OCI-LY1 (cell line): ENCODE results near the gene MYCT1.

Experiments
- H2AFZ ChIP-seq: fragments of 200-600 bp; sonication (generic), shearing (Covaris generic); 2 replicates; pipeline ENCODE4 v1.6.0; 2014; ENCODE audit warnings: antibody characterized with exemption, mild to moderate bottlenecking, low read length
- H3F3A ChIP-seq: fragments of 200-600 bp; sonication (generic), shearing (Covaris generic); 2 replicates; pipeline ENCODE4 v1.6.0; 2014; ENCODE audit warnings: mild to moderate bottlenecking, antibody characterized with exemption, low read length, moderate library complexity; ENCODE audit not compliant: insufficient read depth
- H3K27ac ChIP-seq: fragments of 200-600 bp; sonication (generic); 2 replicates; pipeline ENCODE4 v1.5.1; 2014; ENCODE audit warnings: low read length, mixed run types, mild to moderate bottlenecking, low read depth; ENCODE audit not compliant: poor library complexity, severe bottlenecking
- H3K27me3 ChIP-seq: fragments of 200-600 bp; sonication (generic); 2 replicates; pipeline ENCODE4 v1.6.0; 2014; ENCODE audit warnings: antibody characterized with exemption, mild to moderate bottlenecking, low read length, moderate library complexity; ENCODE audit not compliant: insufficient read depth
- H3K36me3 ChIP-seq: fragments of 200-600 bp; sonication (generic); 2 replicates; pipeline ENCODE4 v1.6.1; 2014; ENCODE audit warnings: mild to moderate bottlenecking, antibody characterized with exemption, low read length, moderate library complexity, mixed read lengths; ENCODE audit not compliant: insufficient read depth
- H3K4me1 ChIP-seq: fragments of 200-600 bp; sonication (generic); 2 replicates; pipeline ENCODE4 v1.5.1; 2014; ENCODE audit warnings: mild to moderate bottlenecking, low read length, moderate library complexity; ENCODE audit not compliant: insufficient read depth, severe bottlenecking
- H3K4me2 ChIP-seq: fragments of 200-600 bp; sonication (generic), shearing (Covaris generic); 2 replicates; pipeline ENCODE4 v1.6.1; 2014; ENCODE audit warnings: low read length
- H3K4me3 ChIP-seq: fragments of 200-600 bp; sonication (generic); 2 replicates; pipeline ENCODE4 v1.5.1; 2014; ENCODE audit warnings: low read length, low read depth, mild to moderate bottlenecking, mixed read lengths; ENCODE audit not compliant: poor library complexity, severe bottlenecking
- H3K79me2 ChIP-seq: fragments of 200-600 bp; shearing (Covaris generic); 2 replicates; pipeline ENCODE4 v1.6.1; 2016; ENCODE audit warnings: mixed run types, low read length, mixed read lengths; ENCODE audit not compliant: insufficient read depth
- H3K9ac ChIP-seq: fragments of 200-600 bp; sonication (generic), shearing (Covaris generic); 2 replicates; pipeline ENCODE4 v1.6.1; 2014; ENCODE audit warnings: mild to moderate bottlenecking, low read length, mixed read lengths
- H3K9me2 ChIP-seq: fragments of 200-600 bp; sonication (generic), shearing (Covaris generic); 2 replicates; pipeline ENCODE4 v1.6.1; 2014; ENCODE audit warnings: low read depth, mild to moderate bottlenecking, low read length, mixed read lengths
- H3K9me3 ChIP-seq: fragments of 200-600 bp; shearing (Covaris generic); 2 replicates; pipeline ENCODE4 v1.6.1; 2014; ENCODE audit warnings: low read length, mixed read lengths
- H4K20me1 ChIP-seq: fragments of 200-600 bp; sonication (generic), shearing (Covaris generic); 2 replicates; pipeline ENCODE4 v1.6.0; 2016; ENCODE audit warnings: mild to moderate bottlenecking, low read length; ENCODE audit not compliant: insufficient read depth
- EZH2 ChIP-seq: fragments of 200-600 bp; sonication (generic), shearing (Covaris generic); IDR thresholded peaks from 2 replicates; pipeline ENCODE4 v1.8.0; 2017; ENCODE audit warnings: borderline replicate concordance, mixed run types, mild to moderate bottlenecking, antibody characterized with exemption, low read length, moderate library complexity, mixed read lengths
- TF ChIP-seq, protein P1 (sequence below): fragments of 200-600 bp; sonication (generic), shearing (Covaris generic); IDR thresholded peaks from 2 replicates; pipeline ENCODE4 v1.5.1; 2017; ENCODE audit warnings: mild to moderate bottlenecking, antibody characterized with exemption, low read length, moderate library complexity, mixed read lengths

Gene MYCT1

DNA sequence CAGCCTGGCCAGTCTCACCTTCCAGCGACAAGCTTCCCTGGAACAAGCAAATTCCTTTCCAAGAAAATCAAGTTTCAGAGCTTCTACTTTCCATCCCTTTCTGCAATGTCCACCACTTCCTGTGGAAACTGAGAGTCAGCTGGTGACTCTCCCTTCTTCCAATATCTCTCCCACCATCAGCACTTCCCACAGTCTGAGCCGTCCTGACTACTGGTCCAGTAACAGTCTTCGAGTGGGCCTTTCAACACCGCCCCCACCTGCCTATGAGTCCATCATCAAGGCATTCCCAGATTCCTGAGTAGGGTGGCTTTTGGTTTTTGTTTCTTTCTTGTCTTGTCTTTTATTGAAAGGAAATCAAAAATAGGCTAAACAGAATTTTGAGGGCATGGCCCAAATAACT lies 24.3 kb downstream of the MYCT1 start:
- H3K9me3 ChIP-seq, result no peaks in the 10 kb centered on the region
- no peaks in the 10 kb centered on the region for H3K27me3 ChIP-seq
- H3K36me3 ChIP-seq, result no peaks in the 10 kb centered on the region
- H4K20me1 ChIP-seq, result no peaks in the 10 kb centered on the region
- no peak overlapping the region for H2AFZ ChIP-seq
- H3F3A ChIP-seq, result no peaks in the 10 kb centered on the region
- H3K9me2 ChIP-seq, result no peaks in the 10 kb centered on the region
- no peak for TF ChIP-seq EZH2
- TF ChIP-seq, protein P1, sequence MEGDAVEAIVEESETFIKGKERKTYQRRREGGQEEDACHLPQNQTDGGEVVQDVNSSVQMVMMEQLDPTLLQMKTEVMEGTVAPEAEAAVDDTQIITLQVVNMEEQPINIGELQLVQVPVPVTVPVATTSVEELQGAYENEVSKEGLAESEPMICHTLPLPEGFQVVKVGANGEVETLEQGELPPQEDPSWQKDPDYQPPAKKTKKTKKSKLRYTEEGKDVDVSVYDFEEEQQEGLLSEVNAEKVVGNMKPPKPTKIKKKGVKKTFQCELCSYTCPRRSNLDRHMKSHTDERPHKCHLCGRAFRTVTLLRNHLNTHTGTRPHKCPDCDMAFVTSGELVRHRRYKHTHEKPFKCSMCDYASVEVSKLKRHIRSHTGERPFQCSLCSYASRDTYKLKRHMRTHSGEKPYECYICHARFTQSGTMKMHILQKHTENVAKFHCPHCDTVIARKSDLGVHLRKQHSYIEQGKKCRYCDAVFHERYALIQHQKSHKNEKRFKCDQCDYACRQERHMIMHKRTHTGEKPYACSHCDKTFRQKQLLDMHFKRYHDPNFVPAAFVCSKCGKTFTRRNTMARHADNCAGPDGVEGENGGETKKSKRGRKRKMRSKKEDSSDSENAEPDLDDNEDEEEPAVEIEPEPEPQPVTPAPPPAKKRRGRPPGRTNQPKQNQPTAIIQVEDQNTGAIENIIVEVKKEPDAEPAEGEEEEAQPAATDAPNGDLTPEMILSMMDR, result no peak
- no peak overlapping the region for H3K9ac ChIP-seq
- H3K4me3 ChIP-seq, result no peak overlapping the region
- no peaks in the 10 kb centered on the region for H3K4me1 ChIP-seq
- no peaks in the 10 kb centered on the region for H3K79me2 ChIP-seq
- no peak overlapping the region for H3K4me2 ChIP-seq
- H3K27ac ChIP-seq, result no peak overlapping the region

DNA sequence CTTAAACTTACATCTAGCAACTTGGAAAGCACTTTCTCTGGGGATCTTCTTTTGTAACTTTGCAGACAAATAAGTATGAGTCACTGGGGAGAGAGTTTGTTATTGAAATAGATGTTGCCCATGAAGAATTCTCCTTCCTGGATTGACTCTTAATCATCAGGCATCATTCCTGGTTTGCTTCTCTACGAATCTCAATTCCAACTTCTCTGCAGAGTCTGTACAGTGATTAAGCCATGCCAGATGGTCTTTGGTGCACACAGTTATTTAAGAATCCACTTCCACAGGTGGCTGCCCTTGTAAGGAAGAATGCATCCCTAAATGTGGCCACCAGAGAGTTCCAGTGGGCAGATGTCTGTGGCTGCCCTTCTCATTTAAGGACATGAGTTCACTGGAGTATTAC lies 25.7 kb downstream of the MYCT1 start:
- H2AFZ ChIP-seq, result no peak overlapping the region
- H3K9ac ChIP-seq, result no peak overlapping the region
- H3K27ac ChIP-seq, result no peak overlapping the region
- no peaks in the 10 kb centered on the region for H3K36me3 ChIP-seq
- no peaks in the 10 kb centered on the region for H3K4me1 ChIP-seq
- no peak overlapping the region for H3K4me2 ChIP-seq
- TF ChIP-seq, protein P1, result no peak
- TF ChIP-seq EZH2, result no peak
- H3K4me3 ChIP-seq, result no peak overlapping the region
- H3F3A ChIP-seq, result no peaks in the 10 kb centered on the region
- no peaks in the 10 kb centered on the region for H4K20me1 ChIP-seq
- no peaks in the 10 kb centered on the region for H3K27me3 ChIP-seq
- H3K79me2 ChIP-seq, result no peaks in the 10 kb centered on the region
- no peaks in the 10 kb centered on the region for H3K9me2 ChIP-seq
- H3K9me3 ChIP-seq, result no peaks in the 10 kb centered on the region

DNA sequence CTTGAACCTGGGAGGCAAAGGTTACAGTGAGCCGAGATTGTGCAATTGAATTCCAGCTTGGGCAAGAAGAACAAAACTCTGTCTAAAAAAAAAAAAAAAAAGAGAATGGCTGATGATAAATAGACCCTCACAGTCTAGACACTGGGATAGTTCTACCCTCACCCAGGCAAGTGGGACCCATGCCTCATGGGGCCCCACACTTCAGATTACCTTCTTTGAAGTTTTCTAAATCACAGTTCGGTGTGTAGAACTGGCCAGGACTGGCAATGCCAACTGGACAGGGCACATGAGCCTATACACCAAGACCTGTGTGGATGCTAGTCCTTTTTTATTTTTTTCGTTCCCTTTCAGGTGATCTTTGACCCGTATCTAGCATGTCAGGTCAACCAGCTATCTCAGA lies 28.6 kb downstream of the MYCT1 start:
- H3K27me3 ChIP-seq, result no peaks in the 10 kb centered on the region
- no peaks in the 10 kb centered on the region for H3K36me3 ChIP-seq
- no peak overlapping the region for H3K9ac ChIP-seq
- no peak overlapping the region for H2AFZ ChIP-seq
- H3F3A ChIP-seq, result no peaks in the 10 kb centered on the region
- H3K27ac ChIP-seq, result no peak overlapping the region
- H3K4me3 ChIP-seq, result no peak overlapping the region
- no peaks in the 10 kb centered on the region for H3K9me2 ChIP-seq
- no peak for TF ChIP-seq EZH2
- TF ChIP-seq, protein P1, result no peak
- no peak overlapping the region for H3K4me2 ChIP-seq
- H3K79me2 ChIP-seq, result no peaks in the 10 kb centered on the region
- no peaks in the 10 kb centered on the region for H3K4me1 ChIP-seq
- no peaks in the 10 kb centered on the region for H3K9me3 ChIP-seq
- no peaks in the 10 kb centered on the region for H4K20me1 ChIP-seq
